Neural crest cell (in vitro differentiated cells): ENCODE results near the gene QSOX2. TPM values are rescaled to one million over a fixed set of nuclear protein-coding genes. Genes with fewer than 3 reads are reported as not detected.

Experiments
- DNase-seq: peaks from one replicate; pipeline ENCODE4 v3.0.0; 2021; ENCODE audit warnings: low read depth, mixed read lengths, low spot score
- H3K27ac Mint-ChIP-seq: one replicate; pipeline ENCODE4 v1.8.0; 2021; ENCODE audit warnings: mild to moderate bottlenecking, mixed read lengths; ENCODE audit not compliant: unreplicated experiment
- H3K27me3 Mint-ChIP-seq: 2 replicates; pipeline ENCODE4 v1.8.0; 2021; ENCODE audit warnings: low read depth, mild to moderate bottlenecking, mixed read lengths
- H3K36me3 Mint-ChIP-seq: 2 replicates; pipeline ENCODE4 v1.8.0; 2021; ENCODE audit warnings: low read depth, mild to moderate bottlenecking, mixed read lengths
- H3K4me1 Mint-ChIP-seq: 2 replicates; pipeline ENCODE4 v1.8.0; 2021; ENCODE audit warnings: mixed read lengths
- H3K4me3 Mint-ChIP-seq: one replicate; pipeline ENCODE4 v1.8.0; 2021; ENCODE audit warnings: mild to moderate bottlenecking, mixed read lengths
- H3K9me3 Mint-ChIP-seq: 2 replicates; pipeline ENCODE4 v1.8.0; 2021; ENCODE audit warnings: mixed read lengths
- total RNA-seq: library from RNA; stranded (reverse); gene quantifications from 2 replicates; pipeline ENCODE4 v1.2.1, GENCODE V29; 2021
- TF ChIP-seq, protein P1 (sequence below): fragments of 200-600 bp; sonication (generic); conservative IDR thresholded peaks from 2 replicates; pipeline ENCODE4 v1.5.0; 2021; ENCODE audit warnings: antibody characterized with exemption, mild to moderate bottlenecking

QSOX2 gene
- total RNA-seq, 1 donor from 2014 or later, result 28.7 TPM

DNA sequence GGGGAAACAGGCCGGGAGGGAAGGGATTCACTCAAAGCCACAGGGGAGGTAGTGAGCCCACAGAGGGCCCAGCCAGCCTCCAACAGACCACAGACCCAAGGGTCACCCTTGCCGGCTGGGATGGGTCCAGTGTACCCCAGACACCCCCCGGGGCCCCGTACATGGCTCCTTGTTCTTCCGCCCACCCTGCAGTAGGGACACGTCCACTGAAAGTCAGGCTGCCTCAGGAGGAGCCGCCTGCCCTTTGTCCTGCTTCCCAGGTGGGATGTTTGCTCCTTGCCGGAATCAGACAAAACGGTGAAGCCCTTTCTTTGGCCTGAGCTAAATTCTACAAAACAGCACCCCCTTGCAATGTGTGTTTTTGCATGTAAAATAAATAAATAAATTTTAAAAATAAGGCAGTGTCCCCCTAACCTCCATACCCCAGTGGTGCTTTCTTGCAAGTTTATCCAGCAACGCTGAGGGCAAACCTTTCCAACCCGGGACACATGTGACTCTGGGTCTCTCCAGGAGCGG, 66.5 kb downstream of the QSOX2 start:
- Mint-ChIP-seq H3K27me3 (peaks cover 6% of the 10 kb centered on the region), H3K9me3 (no peaks in the 10 kb centered on the region), H3K36me3 (no peaks in the 10 kb centered on the region), H3K4me1 (peaks cover 4% of the 10 kb centered on the region), H3K27ac (no peak overlapping the region), H3K4me3 (no peak overlapping the region)
- no peak for DNase-seq
- TF ChIP-seq, protein P1, sequence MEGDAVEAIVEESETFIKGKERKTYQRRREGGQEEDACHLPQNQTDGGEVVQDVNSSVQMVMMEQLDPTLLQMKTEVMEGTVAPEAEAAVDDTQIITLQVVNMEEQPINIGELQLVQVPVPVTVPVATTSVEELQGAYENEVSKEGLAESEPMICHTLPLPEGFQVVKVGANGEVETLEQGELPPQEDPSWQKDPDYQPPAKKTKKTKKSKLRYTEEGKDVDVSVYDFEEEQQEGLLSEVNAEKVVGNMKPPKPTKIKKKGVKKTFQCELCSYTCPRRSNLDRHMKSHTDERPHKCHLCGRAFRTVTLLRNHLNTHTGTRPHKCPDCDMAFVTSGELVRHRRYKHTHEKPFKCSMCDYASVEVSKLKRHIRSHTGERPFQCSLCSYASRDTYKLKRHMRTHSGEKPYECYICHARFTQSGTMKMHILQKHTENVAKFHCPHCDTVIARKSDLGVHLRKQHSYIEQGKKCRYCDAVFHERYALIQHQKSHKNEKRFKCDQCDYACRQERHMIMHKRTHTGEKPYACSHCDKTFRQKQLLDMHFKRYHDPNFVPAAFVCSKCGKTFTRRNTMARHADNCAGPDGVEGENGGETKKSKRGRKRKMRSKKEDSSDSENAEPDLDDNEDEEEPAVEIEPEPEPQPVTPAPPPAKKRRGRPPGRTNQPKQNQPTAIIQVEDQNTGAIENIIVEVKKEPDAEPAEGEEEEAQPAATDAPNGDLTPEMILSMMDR, result no peak

DNA sequence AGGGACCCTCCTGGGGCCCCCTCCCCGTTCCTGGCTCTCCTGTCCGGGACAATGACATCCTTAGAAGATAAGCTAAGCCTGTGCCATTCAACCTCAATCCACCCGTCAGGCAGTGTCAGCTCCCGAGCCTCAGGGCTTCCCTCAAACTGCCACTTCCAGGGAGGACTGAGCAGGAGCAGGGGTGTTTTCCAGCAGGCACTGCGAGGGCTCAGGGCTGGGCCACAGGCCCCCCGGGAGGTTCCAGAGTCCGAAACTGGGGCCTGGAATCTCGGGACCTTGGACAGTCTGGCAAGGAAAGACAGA, 66.9 kb downstream of the QSOX2 start:
- no peak overlapping the region for H3K4me3 Mint-ChIP-seq
- H3K9me3 Mint-ChIP-seq, result no peaks in the 10 kb centered on the region
- TF ChIP-seq, protein P1, result no peak
- H3K4me1 Mint-ChIP-seq, result peaks cover 4% of the 10 kb centered on the region
- no peaks in the 10 kb centered on the region for H3K36me3 Mint-ChIP-seq
- H3K27ac Mint-ChIP-seq, result no peak overlapping the region
- H3K27me3 Mint-ChIP-seq, result peaks cover 6% of the 10 kb centered on the region
- no peak for DNase-seq

DNA sequence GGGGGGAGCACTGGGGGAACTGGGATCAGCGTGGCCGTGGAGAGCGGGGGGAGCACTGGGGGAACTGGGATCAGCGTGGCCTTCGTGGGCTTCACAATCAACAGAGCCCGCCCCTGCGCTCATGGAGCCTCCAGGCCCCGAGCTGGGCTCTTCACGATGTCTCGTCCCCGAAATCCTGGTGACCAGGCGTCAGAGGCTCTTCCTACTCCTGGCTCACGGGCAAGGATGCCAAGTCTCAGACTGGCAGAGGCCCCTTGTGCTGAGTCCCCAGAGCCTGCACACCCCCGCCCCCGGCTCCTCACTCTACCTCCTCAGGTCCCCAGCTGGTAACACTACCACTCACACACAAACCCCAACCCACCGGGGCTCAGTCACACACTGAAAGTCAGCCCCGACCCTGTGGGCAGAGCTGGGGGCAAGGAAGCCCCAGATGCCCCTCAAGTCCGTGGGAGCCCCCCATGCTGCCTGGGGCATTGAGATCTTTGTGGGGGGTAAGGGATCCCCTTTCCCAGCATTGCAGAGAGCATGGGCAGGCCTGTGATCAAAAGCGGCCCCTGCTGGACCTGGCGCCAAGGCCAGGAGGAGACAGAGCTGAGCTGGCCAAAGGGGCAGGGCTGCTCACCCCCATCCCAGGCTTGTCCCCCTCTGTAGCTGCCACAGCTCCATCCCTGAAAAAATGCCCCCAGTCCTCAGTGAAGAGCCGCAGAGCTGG, 67.4 kb downstream of the QSOX2 start:
- Mint-ChIP-seq H3K36me3 (no peaks in the 10 kb centered on the region), H3K4me3 (no peak overlapping the region), H3K27me3 (peaks cover 6% of the 10 kb centered on the region), H3K9me3 (no peaks in the 10 kb centered on the region), H3K27ac (no peak overlapping the region), H3K4me1 (peaks cover 6% of the 10 kb centered on the region)
- TF ChIP-seq, protein P1, result no peak
- no peak for DNase-seq

DNA sequence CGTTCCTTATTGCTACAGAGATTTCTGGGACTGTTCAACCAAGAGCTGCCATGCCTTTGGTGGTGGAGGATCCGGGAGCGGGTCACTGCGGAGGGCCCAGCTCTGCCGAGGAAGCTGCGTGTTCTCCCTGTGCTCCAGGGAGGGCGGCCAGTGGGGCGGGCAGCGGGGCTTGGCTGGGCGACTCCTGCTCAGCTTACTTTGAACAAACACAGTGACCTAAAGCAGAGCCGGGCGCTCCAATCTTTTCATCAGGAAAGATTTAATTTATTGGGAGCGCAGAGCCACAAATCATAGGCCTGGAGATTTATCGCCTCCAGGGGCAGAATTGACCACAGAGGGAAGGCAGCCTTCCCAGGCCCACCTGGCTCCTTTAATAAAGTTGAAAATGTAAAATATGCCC, 68.4 kb downstream of the QSOX2 start:
- Mint-ChIP-seq H3K36me3 (no peaks in the 10 kb centered on the region), H3K27ac (no peak overlapping the region), H3K9me3 (no peaks in the 10 kb centered on the region), H3K4me1 (peaks cover 8% of the 10 kb centered on the region), H3K4me3 (no peak overlapping the region), H3K27me3 (peaks cover 4% of the 10 kb centered on the region)
- TF ChIP-seq, protein P1, result no peak
- DNase-seq, result no peak

DNA sequence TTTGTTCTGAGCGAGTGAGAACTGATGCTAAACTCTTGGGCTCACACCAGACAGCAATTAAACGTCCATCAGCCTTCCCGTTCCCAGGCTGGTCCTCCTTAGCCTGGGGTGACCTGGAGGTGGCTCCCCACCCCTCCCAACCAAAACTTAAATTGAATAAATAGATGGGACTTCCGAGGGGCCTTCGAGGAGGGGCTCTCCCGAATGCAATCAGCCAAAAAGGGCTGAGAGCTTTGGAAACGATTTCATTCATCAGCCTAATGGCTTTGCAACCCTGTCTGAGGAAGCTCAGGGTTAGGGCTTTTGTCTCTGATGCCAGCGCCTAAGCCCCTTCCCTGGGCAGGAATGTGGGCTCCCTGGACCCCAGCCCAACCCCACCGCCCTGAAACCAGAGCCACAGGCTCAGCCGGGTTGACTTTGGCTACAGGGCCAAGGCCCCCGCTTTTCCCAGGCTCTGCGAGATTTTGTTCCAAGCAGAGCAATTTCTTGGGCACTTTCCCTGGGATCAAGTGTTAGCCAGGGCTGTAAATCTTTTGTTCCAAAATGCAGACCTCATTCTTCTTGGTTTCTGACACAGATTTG, 69.9 kb downstream of the QSOX2 start:
- Mint-ChIP-seq H3K4me1 (peaks cover 22% of the 10 kb centered on the region), H3K4me3 (no peak overlapping the region), H3K27ac (no peak overlapping the region), H3K27me3 (no peaks in the 10 kb centered on the region), H3K36me3 (no peaks in the 10 kb centered on the region), H3K9me3 (no peaks in the 10 kb centered on the region)
- TF ChIP-seq, protein P1, result no peak
- no peak for DNase-seq
